Memory B cell (primary cell): ENCODE data around the gene MRO.
A peak's percentile ranks its signal among the peaks of the same experiment; 100 is the strongest.
"Not testable (repeated sequence)": the region's sequence is repeated elsewhere in the genome, so short reads cannot be mapped to it uniquely, and the experiment has no call there.

Source experiments
- ATAC-seq: fragments of 150-1000 bp; cut with Tn5 transposase; 2 replicates; pipeline ENCODE4 v1.10.0; 2021; ENCODE audit warnings: low read depth, mild to moderate bottlenecking, moderate library complexity
- DNase-seq, 2 donors: peaks; one replicate each; pipeline ENCODE4 v3.0.0; 2022; ENCODE audit warnings: low spot score in 2 of 2
- H3K27ac Mint-ChIP-seq: one replicate; pipeline ENCODE4 v1.8.0; 2022; ENCODE audit warnings: mild to moderate bottlenecking, moderate library complexity, mixed read lengths
- H3K27me3 Mint-ChIP-seq: one replicate; pipeline ENCODE4 v1.8.0; 2022; ENCODE audit warnings: mixed read lengths
- H3K36me3 Mint-ChIP-seq: one replicate; pipeline ENCODE4 v1.8.0; 2022; ENCODE audit warnings: mild to moderate bottlenecking, mixed read lengths
- H3K4me1 Mint-ChIP-seq: one replicate; pipeline ENCODE4 v1.8.0; 2022; ENCODE audit warnings: mixed read lengths
- H3K4me3 Mint-ChIP-seq: one replicate; pipeline ENCODE4 v1.8.0; 2022; ENCODE audit warnings: mild to moderate bottlenecking, moderate library complexity, mixed read lengths
- H3K9me3 Mint-ChIP-seq: one replicate; pipeline ENCODE4 v1.8.0; 2022; ENCODE audit warnings: mixed read lengths

The MRO gene

GRCh38 chr18:50819728-50820378, at the start of gene MRO:
TSS of gene MRO (minus strand) at chr18:50820016. CDS start at chr18:50809400, 10,616 bp downstream.
- peaks cover 12% of the 10 kb centered on the region for H3K4me1 Mint-ChIP-seq
- no peak within 1 kb of the TSS for H3K27ac Mint-ChIP-seq
- H3K27me3 Mint-ChIP-seq = peaks cover 6% of the 10 kb centered on the region
- H3K4me3 Mint-ChIP-seq = peak within 1 kb of the TSS; percentile 11
- DNase-seq (peak; percentile 76 to 78), ATAC-seq (peak; percentile 82)
- H3K36me3 Mint-ChIP-seq = no peaks in the 10 kb centered on the region
- H3K9me3 Mint-ChIP-seq = no peaks in the 10 kb centered on the region

GRCh38 chr18:50869150-50869549, 49.3 kb upstream of the MRO start:
- no peaks in the 10 kb centered on the region for H3K27me3 Mint-ChIP-seq
- H3K4me1 Mint-ChIP-seq = peaks cover 2% of the 10 kb centered on the region
- DNase-seq (no peak), ATAC-seq (no peak)
- H3K4me3 Mint-ChIP-seq = no peak overlapping the region
- H3K9me3 Mint-ChIP-seq = no peaks in the 10 kb centered on the region
- no peaks in the 10 kb centered on the region for H3K36me3 Mint-ChIP-seq
- no peak overlapping the region for H3K27ac Mint-ChIP-seq

GRCh38 chr18:50866765-50867164, 46.9 kb upstream of the MRO start:
- Mint-ChIP-seq H3K4me1 (peaks cover 12% of the 10 kb centered on the region), H3K36me3 (no peaks in the 10 kb centered on the region), H3K27ac (no peak overlapping the region), H3K27me3 (no peaks in the 10 kb centered on the region), H3K9me3 (no peaks in the 10 kb centered on the region), H3K4me3 (no peak overlapping the region)
- ATAC-seq = no peak
- DNase-seq = no peak

DNA sequence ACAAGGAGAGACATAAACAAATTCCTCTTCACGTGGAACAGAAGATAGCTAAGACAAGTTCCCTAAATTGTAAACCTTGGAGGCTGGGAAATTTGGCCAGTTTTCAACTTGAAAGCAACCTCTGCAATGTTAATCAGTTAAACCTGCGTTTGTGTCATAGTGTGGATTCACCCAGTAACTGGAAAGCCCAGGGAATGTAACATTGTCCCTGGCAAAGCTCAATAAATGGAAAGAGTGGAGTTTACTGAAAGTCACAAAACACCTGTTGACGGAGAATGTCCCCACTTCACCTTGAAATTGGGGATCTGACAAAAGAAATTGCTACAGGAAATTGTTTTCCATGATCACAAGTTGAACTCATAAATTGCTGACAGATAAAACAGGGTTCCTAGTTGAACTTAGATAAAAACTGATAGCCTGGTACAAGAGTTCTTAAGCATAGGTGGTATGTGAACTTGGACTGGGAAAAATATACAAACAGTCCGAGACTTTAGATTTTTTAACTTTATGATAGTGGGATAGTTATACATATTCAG, 44.1 kb upstream of the MRO start:
- peaks cover 12% of the 10 kb centered on the region for H3K4me1 Mint-ChIP-seq
- ATAC-seq (no peak), DNase-seq (no peak)
- H3K27ac Mint-ChIP-seq = no peak overlapping the region
- no peaks in the 10 kb centered on the region for H3K9me3 Mint-ChIP-seq
- no peak overlapping the region for H3K4me3 Mint-ChIP-seq
- H3K27me3 Mint-ChIP-seq = no peaks in the 10 kb centered on the region
- no peaks in the 10 kb centered on the region for H3K36me3 Mint-ChIP-seq

GRCh38 chr18:50862401-50862800, 42.6 kb upstream of the MRO start:
- Mint-ChIP-seq H3K36me3 (no peaks in the 10 kb centered on the region), H3K9me3 (no peaks in the 10 kb centered on the region), H3K27ac (peak overlapping the region; percentile 31), H3K4me1 (peaks cover 12% of the 10 kb centered on the region), H3K27me3 (peaks cover 3% of the 10 kb centered on the region), H3K4me3 (peak overlapping the region; percentile 55)
- no peak for DNase-seq
- peak; percentile 59 for ATAC-seq

GRCh38 chr18:50861617-50862016, 41.8 kb upstream of the MRO start:
- Mint-ChIP-seq H3K9me3 (no peaks in the 10 kb centered on the region), H3K4me3 (no peak overlapping the region), H3K4me1 (peaks cover 12% of the 10 kb centered on the region), H3K36me3 (no peaks in the 10 kb centered on the region), H3K27ac (no peak overlapping the region), H3K27me3 (peaks cover 3% of the 10 kb centered on the region)
- ATAC-seq (no peak), DNase-seq (no peak)

DNA sequence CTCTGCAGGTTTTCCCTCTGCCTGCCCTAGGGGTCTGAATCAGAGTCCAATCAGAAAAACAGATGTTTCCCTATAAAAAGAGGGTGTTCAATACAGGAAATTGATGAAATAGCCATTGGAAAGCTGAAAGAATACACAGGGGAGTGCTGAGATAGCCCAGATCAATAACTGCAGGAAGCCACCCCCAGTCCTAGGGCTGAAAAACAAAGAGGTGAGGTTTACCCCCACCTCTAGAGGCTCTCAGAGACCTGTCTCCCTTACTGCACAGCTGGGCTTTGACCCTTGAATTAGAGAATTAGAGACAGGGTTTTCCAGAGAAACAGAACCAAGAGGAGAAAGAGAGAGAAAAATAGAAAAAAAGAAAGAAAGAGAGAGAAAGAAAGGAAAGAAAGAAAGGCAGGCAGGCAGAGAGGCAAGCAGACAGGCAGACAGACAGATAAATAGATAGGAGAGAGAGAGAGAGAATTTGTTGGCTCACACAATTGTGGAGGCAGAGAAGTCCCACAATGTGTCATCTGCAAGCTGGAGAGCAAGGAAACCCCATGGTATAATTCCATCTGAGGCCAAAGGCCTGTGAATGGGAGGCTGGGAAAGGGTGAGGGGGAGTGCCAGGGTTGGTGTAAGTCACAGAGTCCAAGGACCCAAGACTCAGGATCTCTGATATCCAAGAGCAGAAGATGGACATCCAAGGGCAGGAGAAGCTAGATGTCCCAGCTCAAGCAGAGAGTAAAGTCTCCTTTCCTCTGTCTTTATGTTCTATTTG, 40.2 kb upstream of the MRO start:
- Mint-ChIP-seq H3K27me3 (peaks cover 3% of the 10 kb centered on the region), H3K4me1 (peaks cover 12% of the 10 kb centered on the region), H3K36me3 (no peaks in the 10 kb centered on the region), H3K4me3 (no peak overlapping the region), H3K9me3 (no peaks in the 10 kb centered on the region), H3K27ac (no peak overlapping the region)
- DNase-seq (no peak), ATAC-seq (no peak)

DNA sequence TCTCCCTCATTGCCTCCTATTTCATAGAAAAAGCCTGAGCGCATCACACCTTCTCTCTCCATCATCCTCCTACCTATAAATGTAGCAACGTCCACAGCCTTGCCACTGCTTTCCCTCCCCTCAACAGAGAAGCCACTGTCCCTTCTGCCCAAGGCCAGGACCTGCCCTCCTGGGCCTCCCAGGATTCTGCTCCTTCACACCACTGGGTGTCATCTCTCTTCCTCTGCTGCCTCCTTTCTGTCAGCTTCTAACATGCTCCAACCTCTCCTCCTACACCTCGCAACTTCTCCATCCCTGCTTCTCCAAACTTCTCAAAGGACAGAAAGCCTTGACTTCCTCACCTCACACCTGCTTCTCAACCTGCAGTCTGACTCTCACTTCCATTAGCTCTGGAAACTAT, 37.9 kb upstream of the MRO start:
- H3K4me1 Mint-ChIP-seq = peaks cover 9% of the 10 kb centered on the region
- H3K9me3 Mint-ChIP-seq = peaks cover 2% of the 10 kb centered on the region
- DNase-seq (no peak), ATAC-seq (no peak)
- no peak overlapping the region for H3K4me3 Mint-ChIP-seq
- H3K36me3 Mint-ChIP-seq = peaks cover 4% of the 10 kb centered on the region
- H3K27me3 Mint-ChIP-seq = peaks cover 6% of the 10 kb centered on the region
- no peak overlapping the region for H3K27ac Mint-ChIP-seq

GRCh38 chr18:50857166-50857565, 37.4 kb upstream of the MRO start:
- H3K4me3 Mint-ChIP-seq, ATAC-seq, H3K4me1 Mint-ChIP-seq, H3K27me3 Mint-ChIP-seq, H3K9me3 Mint-ChIP-seq, H3K27ac Mint-ChIP-seq, DNase-seq, H3K36me3 Mint-ChIP-seq: not testable (repeated sequence)

GRCh38 chr18:50855976-50856757, 36.4 kb upstream of the MRO start:
- Mint-ChIP-seq H3K4me1 (no peaks in the 10 kb centered on the region), H3K36me3 (peaks cover 6% of the 10 kb centered on the region), H3K9me3 (peaks cover 4% of the 10 kb centered on the region), H3K27me3 (peaks cover 8% of the 10 kb centered on the region), H3K4me3 (no peak overlapping the region), H3K27ac (no peak overlapping the region)
- DNase-seq (no peak), ATAC-seq (no peak)

DNA sequence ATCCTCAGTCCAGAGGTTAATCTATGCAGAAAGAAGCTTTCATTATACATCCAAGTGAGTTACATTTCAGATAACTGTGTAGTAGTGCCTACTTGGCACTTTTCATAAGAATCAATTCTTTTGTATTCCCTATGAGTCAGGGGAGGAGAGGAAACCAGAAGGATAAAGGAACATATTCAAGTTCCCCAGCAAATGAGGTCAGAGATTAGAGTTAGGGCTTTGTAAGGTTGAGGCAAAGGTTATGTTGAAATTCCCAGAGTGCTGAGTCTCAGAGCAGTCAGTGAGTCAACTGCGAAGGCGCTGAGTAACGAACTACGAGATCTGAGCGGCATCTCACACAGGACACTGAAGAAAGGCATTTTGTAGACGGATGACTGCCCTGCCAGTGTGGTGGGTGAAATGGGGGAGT, 34.1 kb upstream of the MRO start:
- Mint-ChIP-seq H3K27ac (no peak overlapping the region), H3K9me3 (peaks cover 4% of the 10 kb centered on the region), H3K27me3 (peaks cover 10% of the 10 kb centered on the region), H3K36me3 (peaks cover 6% of the 10 kb centered on the region), H3K4me1 (no peaks in the 10 kb centered on the region), H3K4me3 (no peak overlapping the region)
- DNase-seq (no peak), ATAC-seq (no peak)

DNA sequence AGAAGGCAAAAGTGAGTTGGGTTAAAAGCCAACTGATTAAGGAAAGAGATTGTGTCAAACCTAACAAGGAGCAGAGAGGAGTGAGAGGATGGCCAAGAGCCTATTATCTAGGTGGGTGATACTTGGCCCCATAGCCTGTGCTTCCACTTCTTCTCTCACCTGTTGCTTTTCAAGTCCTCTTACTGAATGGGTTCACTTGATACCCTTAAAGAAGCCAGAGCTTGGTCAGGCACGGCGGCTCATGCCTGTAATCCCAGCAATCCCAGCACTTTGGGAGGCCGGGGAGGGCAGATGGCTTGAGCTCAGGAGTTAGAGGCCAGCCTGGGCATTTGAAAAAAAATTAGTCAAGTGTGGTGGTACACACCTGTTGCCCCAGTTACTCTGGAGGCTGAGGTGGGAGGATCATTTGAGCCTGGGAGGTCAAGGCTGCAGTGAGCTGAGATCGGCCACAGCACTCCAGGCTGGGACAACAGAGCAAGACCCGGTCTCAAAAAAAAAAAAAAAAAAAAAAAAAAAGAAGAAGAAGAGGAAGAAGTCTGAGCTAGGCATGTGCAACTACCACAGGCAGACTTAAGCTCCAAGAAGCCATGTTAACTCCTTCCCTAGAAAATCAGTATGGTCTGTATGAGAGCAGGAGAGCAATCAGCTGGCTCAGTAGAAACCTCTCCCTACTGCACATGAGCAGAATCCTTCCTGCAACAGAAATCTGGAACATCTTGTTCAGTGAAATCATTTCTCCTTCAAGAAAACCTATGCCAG, 30.7 kb upstream of the MRO start:
- peaks cover 6% of the 10 kb centered on the region for H3K36me3 Mint-ChIP-seq
- H3K4me1 Mint-ChIP-seq = no peaks in the 10 kb centered on the region
- H3K9me3 Mint-ChIP-seq = peaks cover 4% of the 10 kb centered on the region
- peaks cover 9% of the 10 kb centered on the region for H3K27me3 Mint-ChIP-seq
- DNase-seq (no peak), ATAC-seq (no peak)
- no peak overlapping the region for H3K4me3 Mint-ChIP-seq
- no peak overlapping the region for H3K27ac Mint-ChIP-seq

- Mint-ChIP-seq H3K27me3 (peaks cover 9% of the 10 kb centered on the region), H3K4me1 (no peaks in the 10 kb centered on the region), H3K9me3 (peaks cover 3% of the 10 kb centered on the region), H3K4me3 (no peak overlapping the region), H3K27ac (no peak overlapping the region), H3K36me3 (peaks cover 6% of the 10 kb centered on the region)
- ATAC-seq (no peak), DNase-seq (no peak)
These were observed 29.6 kb upstream of the MRO start for GRCh38 chr18:50849419-50849821.
